Measurements from ENCODE around the gene CFAP45.

GRCh38 chr1:159930216-159930615 lies 30.3 kb upstream of the CFAP45 start:
- TF ChIP-seq, protein P1, sequence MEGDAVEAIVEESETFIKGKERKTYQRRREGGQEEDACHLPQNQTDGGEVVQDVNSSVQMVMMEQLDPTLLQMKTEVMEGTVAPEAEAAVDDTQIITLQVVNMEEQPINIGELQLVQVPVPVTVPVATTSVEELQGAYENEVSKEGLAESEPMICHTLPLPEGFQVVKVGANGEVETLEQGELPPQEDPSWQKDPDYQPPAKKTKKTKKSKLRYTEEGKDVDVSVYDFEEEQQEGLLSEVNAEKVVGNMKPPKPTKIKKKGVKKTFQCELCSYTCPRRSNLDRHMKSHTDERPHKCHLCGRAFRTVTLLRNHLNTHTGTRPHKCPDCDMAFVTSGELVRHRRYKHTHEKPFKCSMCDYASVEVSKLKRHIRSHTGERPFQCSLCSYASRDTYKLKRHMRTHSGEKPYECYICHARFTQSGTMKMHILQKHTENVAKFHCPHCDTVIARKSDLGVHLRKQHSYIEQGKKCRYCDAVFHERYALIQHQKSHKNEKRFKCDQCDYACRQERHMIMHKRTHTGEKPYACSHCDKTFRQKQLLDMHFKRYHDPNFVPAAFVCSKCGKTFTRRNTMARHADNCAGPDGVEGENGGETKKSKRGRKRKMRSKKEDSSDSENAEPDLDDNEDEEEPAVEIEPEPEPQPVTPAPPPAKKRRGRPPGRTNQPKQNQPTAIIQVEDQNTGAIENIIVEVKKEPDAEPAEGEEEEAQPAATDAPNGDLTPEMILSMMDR (IDR thresholded peaks at IDR 0.05) = no peak
- TF ChIP-seq POLR2A (IDR thresholded peaks at IDR 0.05) = no peak
